ENCODE measurements around the gene ARSG.
A peak's percentile ranks its signal among the peaks of the same experiment; 100 is the strongest.

Gene ARSG

DNA sequence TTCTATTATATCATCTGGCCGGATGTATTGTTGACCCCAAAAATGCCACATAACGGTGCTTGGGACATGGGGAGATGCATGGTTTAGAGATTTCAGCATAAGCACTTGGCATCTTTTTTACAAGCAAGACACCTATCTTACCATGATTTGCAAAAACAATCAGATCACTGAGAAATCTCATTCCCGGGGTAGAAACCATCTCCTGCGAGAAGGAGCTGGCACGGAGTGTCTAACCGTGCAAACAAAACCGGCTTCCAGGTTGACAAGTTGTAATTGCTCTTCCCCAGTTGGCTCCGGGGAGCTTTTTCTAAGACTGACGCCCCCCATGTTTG lies 1.4 kb upstream of the ARSG start:
- Histone ChIP-seq H3K4me3 (IDR thresholded peaks at IDR 0.05; ENCODE audit: insufficient read depth, low read depth, low read length) (no peak overlapping the region), H3K4me1 (ENCODE audit: low read depth, poor library complexity, severe bottlenecking) (peaks cover 20% of the 10 kb centered on the region), H3K4me2 (peak overlapping the region; percentile 72), H2AFZ (ENCODE audit: low read depth) (peak overlapping the region; percentile 64; the same call in 1 of the 2 replicates), H3K36me3 (ENCODE audit: insufficient read depth) (no peaks in the 10 kb centered on the region), H3K9ac (peak overlapping the region; percentile 98; the same call in 1 of the 2 replicates), H3K27ac (peak overlapping the region; percentile 90), H3K27me3 (ENCODE audit: insufficient read depth, low read depth) (no peaks in the 10 kb centered on the region), H4K20me1 (ENCODE audit: insufficient read depth) (no peaks in the 10 kb centered on the region), H3K79me2 (ENCODE audit: insufficient read depth, low read depth) (no peaks in the 10 kb centered on the region; the same call in 1 of the 2 replicates)
- TF ChIP-seq, protein P1, sequence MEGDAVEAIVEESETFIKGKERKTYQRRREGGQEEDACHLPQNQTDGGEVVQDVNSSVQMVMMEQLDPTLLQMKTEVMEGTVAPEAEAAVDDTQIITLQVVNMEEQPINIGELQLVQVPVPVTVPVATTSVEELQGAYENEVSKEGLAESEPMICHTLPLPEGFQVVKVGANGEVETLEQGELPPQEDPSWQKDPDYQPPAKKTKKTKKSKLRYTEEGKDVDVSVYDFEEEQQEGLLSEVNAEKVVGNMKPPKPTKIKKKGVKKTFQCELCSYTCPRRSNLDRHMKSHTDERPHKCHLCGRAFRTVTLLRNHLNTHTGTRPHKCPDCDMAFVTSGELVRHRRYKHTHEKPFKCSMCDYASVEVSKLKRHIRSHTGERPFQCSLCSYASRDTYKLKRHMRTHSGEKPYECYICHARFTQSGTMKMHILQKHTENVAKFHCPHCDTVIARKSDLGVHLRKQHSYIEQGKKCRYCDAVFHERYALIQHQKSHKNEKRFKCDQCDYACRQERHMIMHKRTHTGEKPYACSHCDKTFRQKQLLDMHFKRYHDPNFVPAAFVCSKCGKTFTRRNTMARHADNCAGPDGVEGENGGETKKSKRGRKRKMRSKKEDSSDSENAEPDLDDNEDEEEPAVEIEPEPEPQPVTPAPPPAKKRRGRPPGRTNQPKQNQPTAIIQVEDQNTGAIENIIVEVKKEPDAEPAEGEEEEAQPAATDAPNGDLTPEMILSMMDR (conservative IDR thresholded peaks at IDR 0.05; ENCODE audit: low read depth, low read length) = no peak

DNA sequence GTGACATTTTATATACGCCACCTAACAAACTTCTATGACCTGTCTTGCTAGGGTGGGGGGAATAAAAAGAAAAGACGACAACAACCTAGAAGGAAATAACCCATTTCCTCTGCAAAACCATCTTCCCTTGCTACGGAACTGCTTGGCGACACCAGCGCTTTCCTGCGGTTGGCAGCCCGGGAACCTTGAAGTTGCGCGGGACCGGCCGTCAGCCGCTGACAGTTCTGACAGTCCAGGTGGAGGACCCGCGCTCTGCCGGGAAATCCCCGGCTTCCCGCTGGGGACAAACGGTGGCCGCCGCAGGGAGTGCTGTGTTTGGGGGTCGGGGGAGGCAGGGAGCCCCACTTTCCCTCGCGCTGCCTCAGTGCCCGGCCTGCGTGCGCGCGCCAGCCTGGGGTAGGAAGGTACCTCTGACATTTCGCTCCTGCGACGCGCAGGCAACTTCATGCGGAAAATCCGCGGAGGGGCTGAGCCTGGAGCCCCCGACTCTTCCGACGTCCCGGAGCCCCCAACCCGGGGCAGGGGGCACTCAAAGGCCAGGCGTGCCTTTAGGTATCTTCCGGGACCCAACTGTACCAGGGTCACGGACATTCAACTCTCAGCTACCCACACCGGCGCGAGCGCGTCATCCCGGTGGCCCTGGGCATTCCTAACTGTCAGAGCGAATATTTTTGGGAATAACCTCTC lies 884 bp upstream of the ARSG start:
- peak overlapping the region; percentile 98 for H3K9ac ChIP-seq
- H3K27me3 ChIP-seq (ENCODE audit: insufficient read depth, low read depth) = no peaks in the 10 kb centered on the region
- no peaks in the 10 kb centered on the region; the same call in 1 of the 2 replicates for H3K79me2 ChIP-seq (ENCODE audit: insufficient read depth, low read depth)
- peak overlapping the region; percentile 72 for H3K4me2 ChIP-seq
- no peak overlapping the region for H3K4me3 ChIP-seq (IDR thresholded peaks at IDR 0.05; ENCODE audit: insufficient read depth, low read depth, low read length)
- H3K4me1 ChIP-seq (ENCODE audit: low read depth, poor library complexity, severe bottlenecking) = peaks cover 20% of the 10 kb centered on the region
- no peaks in the 10 kb centered on the region for H4K20me1 ChIP-seq (ENCODE audit: insufficient read depth)
- H2AFZ ChIP-seq (ENCODE audit: low read depth) = peak overlapping the region; percentile 64
- TF ChIP-seq, protein P1 (conservative IDR thresholded peaks at IDR 0.05; ENCODE audit: low read depth, low read length) = no peak
- H3K27ac ChIP-seq = peak overlapping the region; percentile 90
- no peaks in the 10 kb centered on the region for H3K36me3 ChIP-seq (ENCODE audit: insufficient read depth)

DNA sequence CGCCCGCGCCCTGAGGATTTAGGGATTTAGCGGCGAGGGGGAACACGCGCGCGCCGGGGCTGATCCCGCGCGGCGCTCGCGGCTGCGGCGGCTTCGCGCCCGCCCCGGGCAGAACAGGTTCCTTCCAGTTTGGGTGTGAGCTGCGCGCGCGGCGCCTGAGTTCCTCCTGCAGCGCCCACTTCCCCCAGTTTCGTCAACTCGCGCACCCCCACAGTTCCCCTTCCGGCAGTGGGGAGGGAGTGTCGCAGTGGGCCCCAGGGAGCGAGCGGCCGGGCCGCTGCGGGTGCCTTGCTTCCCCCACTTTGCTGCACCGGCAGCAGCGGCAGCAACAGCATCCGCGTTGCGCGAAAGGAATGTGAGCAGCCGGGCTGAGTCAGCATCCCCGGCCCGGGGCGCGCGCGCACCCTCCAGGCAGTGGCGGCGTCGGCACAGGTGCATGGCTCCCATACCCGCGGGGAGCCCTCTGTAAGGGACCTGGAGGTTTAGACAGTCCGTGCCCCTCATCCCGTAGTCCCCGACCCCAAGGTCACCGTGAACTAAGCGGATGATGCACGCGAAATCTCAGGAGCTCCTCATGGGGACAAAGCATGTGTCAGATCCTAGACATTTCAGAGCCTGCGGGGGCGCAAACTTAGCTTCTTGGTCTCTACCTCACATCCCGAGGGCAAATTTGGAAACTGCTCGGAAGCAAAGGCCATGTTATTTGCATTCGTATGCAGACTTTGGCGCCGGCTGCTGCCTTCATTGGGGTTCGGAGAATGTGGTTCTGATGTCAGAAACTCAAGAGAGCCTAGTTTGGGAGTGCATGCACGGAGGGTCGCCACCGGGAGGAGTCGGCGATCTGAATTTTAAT lies 767 bp downstream of the ARSG start:
- Histone ChIP-seq H4K20me1 (ENCODE audit: insufficient read depth) (no peaks in the 10 kb centered on the region), H3K79me2 (ENCODE audit: insufficient read depth, low read depth) (no peaks in the 10 kb centered on the region; the same call in 1 of the 2 replicates), H3K4me2 (peak overlapping the region; percentile 71), H2AFZ (ENCODE audit: low read depth) (peak overlapping the region; percentile 64), H3K9ac (peak overlapping the region; percentile 98), H3K27me3 (ENCODE audit: insufficient read depth, low read depth) (no peaks in the 10 kb centered on the region), H3K36me3 (ENCODE audit: insufficient read depth) (no peaks in the 10 kb centered on the region), H3K27ac (peak overlapping the region; percentile 90), H3K4me3 (IDR thresholded peaks at IDR 0.05; ENCODE audit: insufficient read depth, low read depth, low read length) (no peak overlapping the region), H3K4me1 (ENCODE audit: low read depth, poor library complexity, severe bottlenecking) (peaks cover 20% of the 10 kb centered on the region)
- TF ChIP-seq, protein P1 (conservative IDR thresholded peaks at IDR 0.05; ENCODE audit: low read depth, low read length) = 0 out of 2 replicates have a peak, but pooled peaks have one; percentile 20

DNA sequence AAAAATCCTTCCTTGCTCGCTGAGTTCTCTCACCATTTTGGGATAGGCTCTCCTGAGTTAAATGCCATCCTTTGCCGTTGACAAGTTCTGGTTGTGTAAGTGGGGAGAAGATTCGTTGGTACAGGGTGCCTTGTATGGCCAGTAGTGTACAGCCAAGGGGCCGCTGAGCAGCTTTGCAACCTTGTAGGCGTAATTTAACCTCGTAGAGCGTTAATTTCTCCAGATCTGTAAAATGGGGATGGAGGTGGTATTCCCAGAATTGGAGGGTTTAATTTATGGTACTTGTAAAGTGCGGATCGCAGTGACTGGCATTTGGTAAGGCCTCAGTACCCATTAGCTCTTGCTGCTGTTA lies 1.4 kb downstream of the ARSG start:
- TF ChIP-seq, protein P1 (conservative IDR thresholded peaks at IDR 0.05; ENCODE audit: low read depth, low read length) = 0 out of 2 replicates have a peak, but pooled peaks have one; percentile 3
- Histone ChIP-seq H3K27me3 (ENCODE audit: insufficient read depth, low read depth) (no peaks in the 10 kb centered on the region), H3K79me2 (ENCODE audit: insufficient read depth, low read depth) (no peaks in the 10 kb centered on the region; the same call in 1 of the 2 replicates), H3K27ac (peak overlapping the region; percentile 90), H3K9ac (peak overlapping the region; percentile 98), H2AFZ (ENCODE audit: low read depth) (peak overlapping the region; percentile 64), H3K4me3 (IDR thresholded peaks at IDR 0.05; ENCODE audit: insufficient read depth, low read depth, low read length) (no peak overlapping the region), H3K36me3 (ENCODE audit: insufficient read depth) (no peaks in the 10 kb centered on the region), H4K20me1 (ENCODE audit: insufficient read depth) (no peaks in the 10 kb centered on the region), H3K4me2 (peak overlapping the region; percentile 71), H3K4me1 (ENCODE audit: low read depth, poor library complexity, severe bottlenecking) (peaks cover 20% of the 10 kb centered on the region)
